Posterior vena cava (tissue), 2 donors: ENCODE measurements around the gene CLK1. TPM values are rescaled to one million over a fixed set of nuclear protein-coding genes. Genes with fewer than 3 reads are reported as not detected.

Experiments
- DNase-seq: peaks from one replicate; pipeline ENCODE4 v3.0.0-alpha.2; 2020; ENCODE audit warnings: low spot score
- intact Hi-C, 2 donors: fragments of 100-400 bp; cut with DNase I; formaldehyde crosslinking; loops; one replicate each; pipeline versions ENCODE4 v1.14.1 to v1.14.2; 2022 to 2023
- total RNA-seq, 2 donors: library from RNA; stranded (reverse); fragmentation: NEBNext Ultra II Directional; extraction: Animal tissue kit (Norgen Biotek cat#: 25700); gene quantifications; one replicate each; pipeline ENCODE4 v1.2.1, GENCODE V29; 2021
- donor health status: DM: yes; HTN: yes; CAD: no.
- donor health status: DM: yes; HTN: yes; CAD: no.

CLK1 gene
- total RNA-seq, 2 donors from 2014 or later = 91.2 to 127 TPM

GRCh38 chr2:200860092-200860795, 4.2 kb downstream of the CLK1 start:
- intact Hi-C loops = loop anchor here in 1 of 2 donors (5.0 kb wide), 1 partner anchor 48 kb away; the partner anchor contains the start of gene BZW1
- no peak for DNase-seq

DNA sequence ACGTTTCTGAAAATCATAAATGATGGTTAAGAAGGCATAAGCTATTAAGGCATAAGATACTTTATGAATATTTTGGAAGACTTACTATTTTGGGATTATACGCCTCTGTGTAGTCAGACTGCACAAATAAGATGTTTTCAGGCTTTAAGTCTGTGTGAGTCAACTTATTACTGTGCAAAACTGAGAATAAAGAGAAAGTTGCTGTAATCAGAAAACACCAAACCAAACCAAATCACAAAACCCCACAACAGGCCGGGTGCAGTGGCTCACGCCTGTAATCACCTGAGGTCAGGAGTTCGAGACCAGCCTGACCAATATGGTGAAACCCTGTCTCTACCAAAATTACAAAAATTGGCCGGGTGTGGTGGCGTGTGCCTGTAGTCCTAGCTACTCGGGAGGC, 7.7 kb downstream of the CLK1 start:
- no peak for DNase-seq
- intact Hi-C loops = no loop called here

DNA sequence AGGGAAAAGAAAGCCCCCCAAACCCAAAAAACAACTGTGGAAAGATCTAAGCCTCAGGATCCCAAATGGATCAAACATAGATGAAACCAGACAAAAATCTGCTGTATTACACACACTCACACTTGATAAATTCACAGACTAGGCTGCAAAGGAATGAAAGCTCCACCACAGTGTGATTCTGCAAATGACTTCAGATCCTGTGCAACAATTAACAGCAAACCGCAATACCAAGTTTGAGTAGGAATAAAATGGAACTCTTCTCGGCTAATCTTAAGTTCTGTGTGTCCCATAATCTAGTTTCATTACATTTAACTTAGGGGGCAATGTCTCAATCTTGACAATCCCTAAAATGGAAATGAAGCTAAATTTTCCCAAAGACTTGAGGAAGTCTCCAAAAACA, 11.9 kb downstream of the CLK1 start:
- intact Hi-C loops = no loop called here
- DNase-seq = no peak

DNA sequence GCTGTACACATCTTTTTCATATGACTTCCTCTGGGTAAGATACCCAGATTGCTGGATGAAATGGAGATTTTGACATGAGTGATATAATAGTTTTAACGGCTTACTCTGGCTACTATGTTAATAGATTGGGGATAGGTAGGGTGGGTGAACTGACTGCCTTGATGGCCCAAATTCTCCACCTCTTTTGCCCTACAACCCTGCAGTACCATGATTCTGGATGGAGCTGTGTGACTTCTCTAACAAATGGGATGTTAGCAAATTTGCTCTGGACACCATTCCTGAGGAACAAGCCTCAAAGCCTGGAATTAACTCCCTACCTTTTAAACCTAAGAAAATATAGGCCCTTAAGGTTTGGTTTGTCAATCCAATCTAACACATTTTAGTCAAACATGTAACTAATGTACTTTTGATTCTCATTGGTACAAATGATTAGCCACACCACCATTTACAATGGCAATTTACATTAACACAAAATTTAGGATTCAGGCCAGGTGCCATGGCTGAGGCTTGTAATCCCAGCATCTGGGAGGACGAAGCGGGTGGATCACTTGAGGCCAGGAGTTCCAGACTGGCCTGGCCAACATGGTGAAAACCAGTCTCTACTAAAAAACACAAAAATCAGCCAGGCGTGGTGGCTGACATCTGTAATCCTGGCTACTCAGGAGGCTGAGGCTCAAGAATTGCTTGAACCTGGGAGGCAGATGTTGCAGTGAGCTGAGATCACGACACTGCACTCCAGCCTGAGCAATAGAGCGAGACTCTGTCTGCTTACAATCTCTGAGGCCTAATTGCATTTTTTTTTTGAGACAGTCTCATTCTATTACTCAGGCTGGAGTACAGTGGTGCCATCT, 12.8 kb downstream of the CLK1 start:
- no peak for DNase-seq
- intact Hi-C loops = no loop called here

GRCh38 chr2:200850512-200851256, 13.8 kb downstream of the CLK1 start:
- intact Hi-C loops = no loop called here
- no peak for DNase-seq

DNA sequence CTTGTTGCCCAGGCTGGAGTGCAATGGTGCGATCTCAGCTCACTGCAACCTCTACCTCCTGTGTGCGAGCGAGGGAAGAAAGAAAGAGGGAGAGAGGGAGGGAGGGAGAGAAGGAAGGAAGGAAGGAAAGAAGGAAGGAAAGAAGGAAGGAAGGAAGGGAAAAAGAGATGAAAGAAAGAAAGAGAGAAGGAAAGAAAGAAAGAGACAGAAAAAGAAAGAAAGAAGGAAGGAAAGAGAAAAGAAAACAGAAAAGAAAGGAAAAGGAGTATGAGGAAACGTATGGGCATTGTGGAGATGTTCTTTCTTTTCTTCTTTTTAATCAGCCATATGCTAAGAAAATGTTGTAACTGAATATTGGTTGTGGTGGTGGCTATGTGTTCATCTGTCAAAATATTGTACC, 16.5 kb downstream of the CLK1 start:
- intact Hi-C loops = no loop called here
- no peak for DNase-seq

DNA sequence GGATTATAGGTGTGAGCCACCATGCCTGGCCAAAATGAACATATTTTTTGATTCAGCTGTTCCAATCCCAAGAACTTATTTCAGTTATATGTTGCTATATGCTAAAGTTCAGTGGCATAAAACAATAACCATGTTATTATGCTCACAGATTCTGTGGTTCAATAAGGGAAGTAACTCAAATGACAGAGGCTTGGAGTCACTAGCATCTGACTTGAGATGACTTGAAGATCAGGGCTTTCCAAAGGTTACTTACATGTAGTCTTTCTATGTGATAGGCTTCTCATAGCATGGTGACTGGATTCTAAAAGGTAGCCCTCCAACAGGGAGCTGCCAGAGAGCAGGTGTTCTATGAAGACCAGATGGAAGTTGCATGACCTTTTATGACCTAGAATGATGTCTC, 17.2 kb downstream of the CLK1 start:
- intact Hi-C loops = no loop called here
- DNase-seq = no peak

DNA sequence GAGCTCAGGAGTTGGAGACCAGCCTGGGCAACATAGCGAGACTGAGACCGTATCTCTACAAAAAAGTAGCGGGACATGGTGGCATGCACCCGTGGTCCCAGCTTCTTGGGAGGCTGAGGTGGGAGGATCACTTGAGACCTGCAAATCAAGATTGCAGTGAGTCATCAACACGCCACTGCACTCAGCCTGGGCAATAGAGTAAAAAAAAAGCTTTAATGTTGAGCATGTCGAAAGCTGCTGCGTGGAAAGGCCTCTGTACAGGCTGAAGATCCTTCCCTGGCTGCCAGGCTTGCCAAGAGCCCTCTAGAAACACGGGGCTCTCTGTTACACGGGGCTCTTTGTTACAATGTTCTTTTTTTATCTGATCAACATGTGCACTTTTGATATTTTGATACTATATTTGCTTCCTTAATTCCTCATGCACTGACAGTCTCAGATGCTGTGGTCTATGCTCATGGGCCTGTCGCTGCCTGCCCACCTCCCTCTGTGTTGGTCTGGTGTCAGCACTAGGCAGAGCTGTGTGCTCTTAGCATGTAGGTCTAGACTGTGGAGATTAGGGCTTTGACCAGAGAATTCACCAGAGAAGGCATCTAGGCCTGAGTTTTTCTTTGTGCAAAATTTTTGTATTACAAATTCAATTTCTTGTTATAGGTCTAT, 18.7 kb downstream of the CLK1 start:
- intact Hi-C loops = no loop called here
- no peak for DNase-seq

- no peak for DNase-seq
- intact Hi-C loops = no loop called here
Observed at GRCh38 chr2:200845194-200845593, 19.3 kb downstream of the CLK1 start.

DNA sequence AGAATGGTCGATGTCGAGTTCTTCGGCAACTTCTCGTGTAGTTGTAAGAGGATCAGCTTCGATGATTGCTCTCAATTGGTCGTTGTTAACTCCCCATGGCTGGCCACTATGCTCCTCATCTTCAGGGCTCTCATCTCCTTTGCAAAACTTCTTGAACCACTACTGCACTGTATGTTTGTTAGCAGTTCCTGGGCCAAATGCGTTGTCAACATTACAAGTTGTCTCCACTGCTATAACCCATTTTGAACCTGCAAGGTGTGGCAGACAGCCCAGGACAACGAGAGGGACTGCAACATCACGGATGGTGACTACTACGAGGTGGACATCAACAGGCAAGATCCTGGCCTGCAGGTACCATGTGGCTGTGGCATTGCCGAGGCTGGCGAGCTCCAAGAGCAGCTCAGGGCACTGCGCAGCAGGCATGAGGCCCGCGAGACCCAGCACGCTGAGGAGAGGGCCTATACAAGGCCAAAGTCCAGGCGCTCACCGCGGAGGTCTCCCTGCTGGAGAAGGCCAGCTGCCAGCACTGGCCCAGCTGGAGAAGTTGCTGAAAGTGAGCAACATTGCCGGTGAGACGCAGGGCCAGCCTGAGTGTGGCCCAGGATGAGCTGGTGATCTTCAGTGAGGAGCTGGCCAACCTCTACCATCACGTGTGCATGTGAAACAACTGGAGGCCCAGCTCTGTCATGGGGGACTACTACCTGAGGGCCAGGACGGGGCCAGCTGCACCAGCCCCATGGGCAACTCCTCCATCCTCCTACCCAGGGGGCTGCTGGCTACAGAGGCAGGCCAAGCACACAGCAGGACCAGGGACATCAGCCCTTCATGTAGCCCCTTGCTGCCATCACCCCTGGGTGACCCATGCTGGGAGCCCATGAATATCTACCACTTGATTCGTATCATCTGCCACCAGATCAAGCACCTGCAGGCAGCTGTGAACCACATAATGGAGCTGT, 20.2 kb downstream of the CLK1 start:
- peak; percentile 78 for DNase-seq
- intact Hi-C loops = no loop called here

DNA sequence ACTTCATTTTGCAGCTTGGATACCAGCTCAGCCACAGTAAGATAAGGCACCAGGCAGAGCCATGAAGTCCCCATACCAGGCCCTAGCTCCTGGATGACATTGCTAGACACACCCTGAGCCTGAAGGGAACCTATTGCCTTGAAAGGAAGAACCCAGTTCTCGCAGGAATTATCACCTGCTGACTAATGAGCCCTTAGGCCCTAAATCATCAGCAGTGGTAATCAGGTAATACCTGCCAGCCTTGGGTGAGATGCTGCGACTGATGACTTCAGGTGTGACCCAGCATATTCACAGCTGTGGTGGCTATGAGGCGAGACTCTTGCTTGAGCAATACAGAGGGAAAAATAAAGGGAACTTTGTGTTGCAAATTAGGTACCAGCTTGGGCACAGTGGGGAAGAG, 24.9 kb downstream of the CLK1 start:
- DNase-seq = no peak
- intact Hi-C loops = no loop called here

DNA sequence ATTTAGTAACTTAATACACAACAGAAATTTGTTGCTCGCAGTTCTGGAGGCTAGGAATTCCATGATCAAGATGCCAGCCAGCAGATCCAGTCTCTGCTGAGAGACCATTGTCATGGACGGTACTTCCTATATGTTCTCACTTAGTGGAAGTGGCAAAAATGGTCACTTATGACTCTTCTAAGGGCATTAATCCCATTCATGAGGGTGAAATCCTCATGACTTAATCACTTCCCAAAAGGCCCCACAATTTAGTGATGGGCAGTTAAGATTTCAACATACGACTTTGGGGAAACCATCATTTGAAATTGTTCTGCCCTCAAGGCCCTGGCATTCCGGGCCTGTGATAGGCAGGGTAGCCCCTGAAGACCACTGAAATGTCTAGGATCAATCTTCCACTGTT, 29.8 kb downstream of the CLK1 start:
- no peak for DNase-seq
- intact Hi-C loops = no loop called here

GRCh38 chr2:200829258-200829655, 35.2 kb downstream of the CLK1 start:
- intact Hi-C loops = no loop called here
- DNase-seq = no peak

DNA sequence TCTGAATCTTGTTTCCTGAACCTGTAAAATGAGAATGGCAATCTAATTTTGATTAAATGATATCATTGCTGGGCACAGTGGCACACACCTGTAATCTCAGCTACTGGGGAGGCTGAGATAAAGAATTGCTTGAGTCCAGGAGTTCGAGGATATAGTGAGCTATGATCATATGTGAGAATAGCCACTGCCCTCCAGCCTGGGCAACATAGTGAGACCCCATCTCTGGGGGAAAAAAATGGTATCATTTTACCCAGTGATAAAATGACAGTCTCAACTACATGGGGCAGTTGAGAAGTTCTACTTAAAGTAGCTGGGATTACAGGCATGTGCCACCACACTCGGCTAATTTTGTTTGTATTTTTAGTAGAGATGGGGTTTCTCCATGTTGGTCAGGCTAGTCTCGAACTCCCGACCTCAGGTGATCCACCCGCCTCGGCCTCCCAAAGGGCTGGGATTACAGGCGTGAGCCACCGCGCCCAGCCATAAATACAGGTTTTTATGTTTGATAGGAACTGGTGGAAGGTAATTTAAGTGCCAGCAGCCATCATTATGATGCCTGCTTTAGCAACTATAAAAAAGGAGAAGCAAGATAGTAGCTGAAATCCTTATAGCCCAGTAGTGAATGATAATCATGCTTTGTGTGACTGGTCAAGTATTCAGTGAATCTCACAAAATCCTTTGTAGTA, 35.7 kb downstream of the CLK1 start:
- intact Hi-C loops = no loop called here
- DNase-seq = no peak

DNA sequence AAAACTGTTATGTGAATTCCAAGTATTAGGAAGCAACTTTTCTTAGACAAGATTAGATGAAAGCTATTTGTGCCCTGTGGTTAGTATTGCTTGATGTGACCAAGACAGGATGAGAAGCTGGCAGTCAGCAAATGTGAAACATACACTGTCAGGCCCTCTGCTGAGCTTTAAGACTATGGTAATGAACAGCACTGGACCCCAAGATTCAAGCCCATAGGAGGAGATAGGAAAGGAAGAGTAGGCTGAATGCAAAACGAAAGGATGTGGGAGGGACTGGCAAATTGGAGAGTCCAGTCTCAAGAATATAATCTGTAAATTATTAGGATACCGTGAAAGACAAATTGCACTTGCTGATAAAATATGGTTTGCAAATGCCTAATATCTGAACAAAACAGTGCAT, 36.4 kb downstream of the CLK1 start:
- DNase-seq = no peak
- intact Hi-C loops = no loop called here

- no peak for DNase-seq
- intact Hi-C loops = no loop called here
Observed at GRCh38 chr2:200821686-200822245, 42.7 kb downstream of the CLK1 start.

DNA sequence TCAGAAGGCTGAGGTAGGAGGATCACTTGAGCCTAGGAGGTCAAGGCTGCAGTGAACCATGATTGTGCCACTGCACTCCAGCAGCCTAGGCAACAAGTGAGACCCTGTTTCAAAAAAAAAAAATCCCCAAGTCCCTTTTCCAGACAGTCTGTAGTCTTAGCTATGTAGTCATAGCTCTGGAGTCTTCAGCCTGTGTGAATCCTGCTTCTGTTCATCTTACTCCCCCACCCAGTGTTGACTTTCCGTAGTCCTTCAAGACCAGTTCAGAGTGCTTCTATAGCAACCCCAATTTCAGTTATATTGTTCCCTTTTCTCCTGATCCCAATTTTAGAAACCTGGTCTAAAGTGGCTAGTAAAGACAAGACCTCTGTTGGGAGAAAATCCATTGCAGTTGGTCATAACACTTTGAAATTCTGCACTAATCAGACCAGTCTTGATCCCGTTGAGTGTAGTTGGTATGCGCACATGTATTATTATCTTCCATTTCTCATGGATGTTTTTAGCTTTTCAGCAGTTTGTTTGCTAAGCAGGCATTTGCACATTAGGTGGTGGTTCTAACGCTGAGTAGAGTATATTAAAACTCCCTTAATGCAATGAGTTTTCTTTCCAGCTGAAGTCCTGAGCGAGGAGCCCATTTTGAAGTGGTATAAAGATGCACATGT, 43.8 kb downstream of the CLK1 start:
- intact Hi-C loops = no loop called here
- no peak for DNase-seq
